COR-L47 (cell line): ENCODE results near the gene STK11.

ENCODE experiments used
- DNase-seq: peaks from one replicate; lab custom pipeline; 2025; lab: John Stamatoyannopoulos, UW

The STK11 gene

GRCh38 chr19:1205114-1206099 is at the start of gene STK11:
TSS of gene STK11 (plus strand) at chr19:1205778. CDS start at chr19:1206914, 1,136 bp downstream.
- peak; percentile 98 for DNase-seq

GRCh38 chr19:1156305-1156801 is 49.2 kb upstream of the STK11 start:
- DNase-seq: no peak

DNA sequence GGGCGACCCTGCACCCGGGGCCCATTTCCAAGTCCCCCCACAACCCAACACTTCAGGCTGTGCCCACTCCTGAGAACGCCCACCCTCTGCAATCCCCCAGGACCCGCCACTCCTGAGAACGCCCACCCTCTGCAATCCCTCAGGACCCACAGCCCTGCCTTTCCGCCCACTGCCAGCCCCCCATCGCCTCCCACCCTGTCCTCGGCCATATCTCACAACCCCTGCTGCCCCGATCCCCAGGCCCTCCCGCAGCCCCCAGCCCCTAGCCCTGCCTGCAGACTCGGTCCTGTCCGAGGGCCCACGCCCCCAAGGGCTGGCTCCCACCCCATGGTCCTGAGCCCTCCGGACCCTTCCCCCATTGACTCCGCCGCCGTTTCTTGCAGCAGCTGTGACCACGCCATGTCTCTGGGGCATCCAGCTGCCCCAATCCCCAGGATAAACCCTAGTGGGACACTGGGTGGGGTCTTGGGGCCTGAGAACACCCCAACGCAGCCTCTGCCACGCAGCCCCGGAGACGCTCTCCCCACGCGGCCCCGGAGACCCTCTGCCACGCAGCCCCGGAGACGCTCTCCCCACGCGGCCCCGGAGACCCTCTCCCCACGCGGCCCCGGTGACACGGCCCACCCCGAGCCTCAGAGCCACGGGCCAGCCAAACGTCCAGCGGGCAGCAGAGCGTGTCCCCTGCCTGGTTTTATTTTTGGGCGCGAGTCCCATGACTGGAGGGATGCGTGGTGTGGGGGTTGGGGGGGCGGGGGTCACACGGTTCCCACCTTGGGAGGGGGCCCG is 48.6 kb upstream of the STK11 start:
- DNase-seq: no peak

- no peak for DNase-seq
Measured at GRCh38 chr19:1157931-1158884, 47.4 kb upstream of the STK11 start.

- DNase-seq: no peak
Measured at GRCh38 chr19:1158885-1159448, 46.6 kb upstream of the STK11 start.

- no peak for DNase-seq
Measured at GRCh38 chr19:1159864-1160595, 45.5 kb upstream of the STK11 start.

GRCh38 chr19:1161716-1162115 is 43.9 kb upstream of the STK11 start:
- DNase-seq: no peak

GRCh38 chr19:1162404-1163282 is 42.9 kb upstream of the STK11 start:
- no peak for DNase-seq

GRCh38 chr19:1163283-1163933 is 42.2 kb upstream of the STK11 start:
- DNase-seq: no peak

DNA sequence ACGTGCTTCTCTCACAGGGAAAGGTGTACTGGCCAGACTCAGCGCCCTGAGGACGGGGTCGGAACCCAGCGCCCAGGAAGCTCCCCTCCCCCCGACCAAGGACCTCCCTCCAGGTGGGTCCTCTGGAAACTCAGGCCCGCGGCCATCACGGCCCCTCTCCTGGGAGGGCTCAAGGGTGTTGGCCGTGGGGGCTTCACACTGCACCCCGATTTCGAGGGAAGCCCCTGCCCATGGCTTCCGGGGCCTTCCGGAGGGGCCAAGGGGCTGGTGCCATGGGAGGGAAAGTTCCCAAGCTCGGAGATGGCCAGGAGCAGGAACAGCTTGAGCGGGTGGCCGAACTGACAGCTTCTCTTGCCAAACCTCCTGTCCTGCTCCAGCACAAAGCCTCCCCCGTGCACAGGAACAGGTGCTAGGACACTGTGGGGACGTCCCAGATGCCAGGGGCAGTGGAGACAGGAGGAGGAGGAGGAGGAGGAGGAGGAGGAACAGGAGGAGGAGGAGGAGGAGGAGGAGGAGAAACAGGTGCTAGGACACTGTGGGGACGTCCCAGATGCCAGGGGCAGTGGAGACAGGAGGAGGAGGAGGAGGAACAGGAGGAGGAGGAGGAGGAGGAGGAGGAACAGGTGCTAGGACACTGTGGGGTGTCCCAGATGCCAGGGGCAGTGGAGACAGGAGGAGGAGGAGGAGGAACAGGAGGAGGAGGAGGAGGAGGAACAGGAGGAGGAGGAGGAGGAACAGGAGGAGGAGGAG is 41.5 kb upstream of the STK11 start:
- DNase-seq: no peak

GRCh38 chr19:1164684-1165531 is 40.7 kb upstream of the STK11 start:
- DNase-seq: no peak

DNA sequence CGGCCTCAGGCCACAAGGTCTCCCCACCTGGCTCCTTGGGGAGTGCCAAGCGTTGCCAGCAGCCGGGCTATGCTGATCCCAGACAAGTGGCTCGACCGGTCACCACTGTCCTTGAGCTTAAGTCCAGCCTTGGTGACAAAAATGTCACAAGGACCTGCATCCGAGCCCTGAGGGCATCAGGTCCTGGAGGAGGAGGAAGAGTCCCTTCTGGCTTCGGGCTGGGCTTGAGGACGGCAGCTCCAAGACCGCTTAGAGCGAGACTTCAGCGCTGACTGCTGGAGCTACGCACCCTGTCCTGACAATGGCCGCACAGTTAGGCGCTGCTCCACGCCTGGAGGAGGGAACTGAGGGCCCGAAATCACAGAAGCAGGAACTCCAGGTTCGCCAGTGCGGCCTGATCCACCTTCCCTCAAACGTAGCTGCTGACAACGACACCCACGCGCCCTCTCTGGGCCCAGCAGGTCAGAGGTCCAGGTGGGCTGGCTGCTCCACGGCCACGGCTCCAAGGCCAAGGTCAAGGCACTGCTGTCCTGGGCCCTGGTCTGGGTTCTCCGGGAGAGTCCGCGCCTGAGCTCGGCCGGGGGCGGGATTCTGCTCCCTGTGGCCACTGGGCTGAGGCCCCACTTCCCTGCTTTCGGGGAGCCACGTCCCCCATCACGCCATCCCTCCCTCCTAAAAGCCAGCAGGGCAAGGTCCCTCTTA is 38.6 kb upstream of the STK11 start:
- DNase-seq: no peak

DNA sequence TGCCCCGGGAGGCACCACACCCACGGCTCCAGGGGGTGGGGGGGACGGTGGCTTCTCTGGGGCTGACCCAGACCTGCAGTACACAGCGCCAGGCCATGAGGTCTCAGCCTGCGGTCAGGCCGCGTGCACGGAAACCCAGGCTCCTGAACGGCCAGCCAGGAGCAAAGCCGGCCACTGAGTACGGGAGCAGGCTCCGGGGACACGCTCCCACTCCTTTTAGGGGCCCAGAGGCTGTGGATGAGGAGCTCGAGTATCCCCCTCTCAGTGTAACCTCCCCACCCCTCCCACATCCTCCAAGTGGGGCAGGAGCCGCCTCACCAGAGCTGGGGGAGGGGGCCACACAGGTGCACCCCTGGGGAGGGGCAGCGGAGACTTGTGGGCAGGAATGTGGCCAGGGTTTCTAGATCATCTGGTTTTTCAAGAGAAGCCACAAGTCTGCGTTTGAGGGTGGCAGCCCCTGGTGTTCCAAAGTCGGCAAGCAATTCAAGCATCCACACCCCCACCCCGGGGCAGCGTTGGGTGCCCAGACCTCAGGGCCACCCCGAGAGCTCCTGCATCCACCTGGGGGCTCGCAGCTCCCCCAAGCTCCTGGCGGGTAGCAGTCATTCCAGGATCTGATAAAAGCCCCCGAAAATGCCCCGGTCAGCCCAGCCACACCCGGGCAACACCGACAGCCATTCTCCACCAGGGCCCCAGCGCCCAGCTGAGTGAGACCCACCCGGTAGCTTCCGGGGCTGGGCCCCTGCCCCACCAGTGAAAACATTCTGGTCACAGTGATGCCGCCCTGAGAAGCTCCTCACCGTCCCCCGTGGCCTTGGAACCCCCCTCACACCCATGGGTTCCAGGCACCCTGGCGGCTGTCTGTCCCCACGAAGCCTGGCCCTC is 37.6 kb upstream of the STK11 start:
- DNase-seq: no peak

DNA sequence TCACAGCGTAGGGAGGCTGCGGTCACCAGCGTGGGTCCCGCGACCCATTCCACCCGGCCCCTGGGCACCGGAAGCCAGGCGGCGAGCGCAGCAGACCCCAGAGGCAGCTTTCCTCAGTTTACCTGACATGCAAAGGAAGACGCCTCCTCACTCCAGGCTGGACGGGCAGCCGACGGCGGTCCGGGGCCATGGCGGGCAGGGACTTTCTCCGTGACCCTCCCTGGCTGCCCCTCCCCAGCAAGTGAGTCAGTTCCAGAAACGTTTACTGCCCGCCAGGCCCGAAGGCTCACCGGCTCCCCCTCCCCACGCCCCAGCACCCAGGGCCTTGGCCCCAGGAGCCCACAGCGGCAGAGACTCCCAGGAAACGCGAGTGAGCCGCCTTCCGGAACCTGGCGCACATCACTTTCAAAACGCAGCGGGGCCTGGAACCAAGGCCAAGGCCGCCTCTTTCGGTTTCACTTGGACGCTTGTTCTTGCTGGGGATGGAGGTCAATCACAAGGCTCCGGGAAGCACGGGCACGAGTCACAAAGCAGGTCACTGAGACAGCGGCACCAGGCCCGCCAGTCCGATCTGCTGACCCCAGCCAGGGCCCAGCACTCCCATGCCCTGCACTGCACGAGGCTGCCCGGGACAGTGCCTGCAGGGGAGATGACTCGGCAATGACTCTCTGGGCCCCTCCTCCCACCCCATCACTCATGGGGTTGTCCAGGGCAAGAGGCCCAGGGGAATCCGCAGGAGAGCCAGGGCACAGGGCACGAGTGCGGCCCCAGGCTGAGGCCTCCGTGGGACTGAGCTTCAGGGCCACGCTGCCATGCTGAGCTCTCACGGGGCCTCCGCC is 36.8 kb upstream of the STK11 start:
- DNase-seq: no peak

- no peak for DNase-seq
Measured at GRCh38 chr19:1169411-1169791, 36.2 kb upstream of the STK11 start.
